GM18858 (cell line): ENCODE data around the gene PREB.

Source experiments
- ATAC-seq: cut with Tn5 transposase; IDR thresholded peaks from one replicate; pipeline ENCODE4 v1.9.1; 2021; ENCODE audit not compliant: unreplicated experiment

The PREB gene

GRCh38 chr2:27152796-27153464 lies 18.5 kb upstream of the PREB start:
- ATAC-seq = no peak

DNA sequence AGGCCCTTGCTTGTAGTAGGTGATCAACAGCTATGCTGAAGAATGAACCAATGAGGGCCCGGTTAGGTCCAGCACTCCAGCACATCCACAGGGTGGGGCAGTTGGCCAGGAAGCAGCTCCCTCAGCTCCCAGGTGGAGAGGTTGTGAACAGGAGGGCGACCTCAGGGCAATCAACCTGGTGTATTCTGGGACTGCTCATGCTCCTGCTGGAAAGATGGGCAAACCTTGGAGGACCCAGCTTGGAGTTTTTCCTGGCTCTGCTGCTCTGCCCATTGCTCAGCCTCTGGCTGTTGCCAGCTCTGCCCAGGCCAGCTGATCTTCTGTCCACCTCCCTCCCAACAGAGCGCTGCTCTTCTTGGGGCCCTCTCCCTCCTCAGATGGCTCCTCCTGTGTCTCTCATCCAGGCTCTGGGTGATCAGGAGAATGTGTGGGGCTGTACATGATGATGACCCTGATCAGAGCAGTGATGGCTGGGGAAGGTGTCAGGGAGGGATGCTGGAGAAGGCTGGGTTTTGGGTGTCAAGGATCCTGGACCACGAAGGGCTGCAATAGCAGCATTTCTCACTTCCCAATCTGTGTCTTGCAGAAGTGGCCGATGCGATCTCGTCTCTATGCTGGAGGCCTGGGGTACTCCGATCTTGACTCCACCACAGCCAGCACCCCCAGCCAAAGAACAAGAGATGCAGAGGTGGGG lies 17.8 kb upstream of the PREB start:
- no peak for ATAC-seq

DNA sequence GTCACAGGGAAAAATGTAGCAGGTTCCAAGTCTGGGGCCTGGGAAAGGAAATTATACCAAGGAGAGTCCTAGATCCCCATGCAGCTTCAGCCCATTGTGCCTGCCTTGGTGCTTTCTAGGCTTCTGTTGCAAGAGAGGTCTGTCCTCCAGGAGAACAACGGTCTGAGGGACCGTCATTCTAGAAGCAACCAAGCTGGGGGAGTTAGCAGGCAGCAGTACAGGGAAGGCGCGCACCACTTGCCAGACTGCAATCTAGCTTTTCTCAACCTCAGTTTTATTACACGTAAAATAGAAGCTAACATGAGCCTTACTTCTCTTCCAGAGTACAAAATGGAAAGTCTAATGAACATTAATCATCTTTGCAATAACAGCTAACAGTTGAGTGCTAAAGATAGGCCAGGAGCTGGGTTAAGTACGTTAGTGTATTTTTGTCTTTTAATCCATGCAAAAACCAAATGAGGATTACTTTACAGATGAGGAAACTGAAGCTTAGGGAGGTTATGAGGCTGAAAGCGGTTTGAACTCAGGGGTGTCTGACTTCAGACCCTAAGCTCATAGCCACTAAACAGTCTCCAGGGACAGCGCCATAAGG lies 16.3 kb upstream of the PREB start:
- ATAC-seq = no peak

DNA sequence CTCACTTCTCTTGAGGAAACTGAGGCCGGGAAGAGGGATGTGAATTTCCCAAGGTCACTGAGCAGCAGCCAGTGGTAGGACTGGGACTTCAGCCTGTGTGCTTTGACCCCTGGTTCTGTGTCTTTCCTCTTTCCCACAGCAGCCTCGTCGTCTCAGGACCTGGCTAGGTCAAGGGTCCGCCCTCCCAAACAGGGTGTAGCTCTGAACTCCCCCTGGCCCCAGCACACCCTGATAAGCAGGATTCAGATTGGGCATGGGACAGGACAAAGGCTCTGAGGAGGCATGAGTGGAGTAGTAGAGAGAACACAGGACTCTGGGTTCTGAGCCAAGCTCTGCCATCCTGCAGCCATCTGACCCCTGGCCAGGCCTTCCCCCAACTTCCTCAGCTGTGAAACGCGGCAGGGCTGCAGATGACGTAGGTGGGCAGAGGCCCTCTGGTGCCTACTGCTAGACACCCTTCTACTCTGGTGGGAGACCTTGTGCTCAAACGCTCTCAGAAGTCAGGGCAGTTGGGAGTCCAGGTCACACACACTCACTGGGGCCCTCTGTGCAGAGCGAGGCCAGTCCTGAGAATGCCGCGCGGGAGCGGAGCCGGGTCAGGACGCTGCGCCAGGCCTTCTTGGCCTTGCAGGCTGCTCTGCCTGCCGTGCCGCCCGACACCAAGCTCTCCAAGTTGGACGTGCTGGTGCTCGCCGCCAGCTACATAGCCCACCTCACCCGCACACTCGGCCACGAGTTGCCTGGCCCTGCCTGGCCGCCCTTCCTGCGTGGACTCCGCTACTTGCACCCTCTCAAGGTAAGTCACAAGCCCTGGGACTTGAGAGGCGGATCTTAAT lies 15.4 kb upstream of the PREB start:
- ATAC-seq = no peak

DNA sequence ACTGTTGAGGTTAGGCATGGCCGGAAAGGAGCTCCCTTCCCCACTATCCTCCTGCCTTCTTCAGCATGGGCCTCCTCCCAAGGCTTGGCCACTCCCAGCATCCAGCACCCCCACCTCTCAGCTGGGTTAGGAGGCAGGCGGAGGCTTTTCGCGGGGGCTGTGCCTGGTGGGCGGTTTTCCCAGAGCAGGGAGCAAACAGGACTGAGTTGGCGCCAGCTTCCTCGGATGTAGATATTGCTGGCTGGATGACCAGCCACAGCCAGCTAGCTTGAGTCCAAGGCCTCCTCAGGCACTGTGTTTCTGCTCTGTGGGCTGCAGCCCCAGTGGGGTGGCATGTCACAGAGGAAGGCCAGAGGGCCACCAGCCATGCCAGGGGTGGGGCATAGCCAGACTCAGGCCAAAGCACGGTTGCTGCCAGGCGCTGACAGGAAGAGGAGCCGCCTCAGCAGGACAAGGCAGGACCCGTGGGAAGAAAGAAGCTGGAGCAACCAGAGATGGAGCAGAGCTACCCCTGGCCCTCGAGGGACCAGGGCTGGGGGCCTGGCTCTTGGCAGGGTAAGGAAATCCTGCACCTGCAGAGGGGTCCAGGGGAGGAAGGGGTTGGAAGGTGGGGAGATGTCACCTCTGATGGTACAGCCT lies 14.5 kb upstream of the PREB start, which contains the start of gene TCF23:
TSS of gene TCF23 (plus strand) at position 204 of the 639 bp plus-strand sequence. CDS start at position 334, 130 bp downstream.
- no peak for ATAC-seq

DNA sequence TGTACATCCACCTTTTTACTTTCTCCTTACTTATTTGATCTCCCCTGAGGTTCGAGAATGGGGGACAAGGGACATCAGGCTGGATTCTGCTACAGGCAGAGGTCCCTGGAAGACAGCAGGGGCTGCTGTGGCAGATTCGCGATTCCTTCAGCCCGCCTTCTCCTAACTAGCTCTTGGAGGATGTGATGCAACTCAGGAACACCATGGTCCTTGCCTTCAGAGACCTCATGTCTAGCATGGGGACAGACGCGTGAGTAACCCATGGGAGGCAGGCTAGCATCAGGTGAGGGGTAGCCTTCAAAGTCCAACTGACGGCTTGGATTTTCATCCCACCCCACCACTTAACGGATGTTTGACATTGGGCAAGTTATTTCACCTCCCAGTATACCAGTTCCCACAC lies 13.5 kb upstream of the PREB start:
- no peak for ATAC-seq

- ATAC-seq = no peak
Measured at GRCh38 chr2:27145682-27146081, 11.2 kb upstream of the PREB start.

- no peak for ATAC-seq
Measured at GRCh38 chr2:27143285-27143684, 8.8 kb upstream of the PREB start.

- ATAC-seq = no peak
Measured at GRCh38 chr2:27139310-27139709, 4.9 kb upstream of the PREB start, which contains the start of gene PRR30. PRR30 (minus strand) TSS chr2:27139410; CDS start chr2:27138329, 1,081 bp downstream.

DNA sequence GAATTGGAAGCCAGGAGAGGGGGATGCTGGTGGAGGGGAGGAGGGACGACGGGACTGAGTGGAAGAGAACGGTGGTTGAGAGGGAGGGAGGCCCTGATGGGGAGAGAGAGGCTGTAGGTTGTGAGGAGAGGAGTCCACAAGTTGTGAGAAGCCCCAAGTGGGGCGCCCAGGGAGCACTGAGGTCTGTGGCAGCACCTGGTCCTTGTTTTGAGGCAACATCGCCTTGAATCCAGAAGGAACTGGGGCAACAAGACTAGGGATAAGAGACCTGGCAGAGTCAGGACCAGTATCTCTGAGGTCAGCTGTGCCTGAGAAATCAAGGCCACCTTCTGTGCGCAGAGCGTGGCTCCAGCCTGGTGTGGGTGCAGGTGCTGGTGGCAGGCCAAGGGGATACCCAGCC lies 3.7 kb upstream of the PREB start:
- ATAC-seq = no peak

GRCh38 chr2:27137322-27137935 lies 3.0 kb upstream of the PREB start:
- no peak for ATAC-seq

- no peak for ATAC-seq
Measured at GRCh38 chr2:27136751-27137150, 2.3 kb upstream of the PREB start.

GRCh38 chr2:27135478-27135955 lies 1.1 kb upstream of the PREB start:
- no peak for ATAC-seq

- ATAC-seq = no peak
Measured at GRCh38 chr2:27134781-27135477, 493 bp upstream of the PREB start.

- no peak for ATAC-seq
Measured at GRCh38 chr2:27133195-27133875, 1.1 kb downstream of the PREB start.

- no peak for ATAC-seq
Measured at GRCh38 chr2:27131429-27131828, 3.0 kb downstream of the PREB start.

GRCh38 chr2:27130396-27130795 lies 4.0 kb downstream of the PREB start:
- no peak for ATAC-seq

GRCh38 chr2:27128668-27129571 lies 5.5 kb downstream of the PREB start:
- ATAC-seq = no peak
